ENCODE measurements around the gene PKM.
"Not testable (repeated sequence)": the region's sequence is repeated elsewhere in the genome, so short reads cannot be mapped to it uniquely, and the experiment has no call there.

The PKM gene

GRCh38 chr15:72175186-72176044, 55.6 kb downstream of the PKM start:
- Histone ChIP-seq H3K36me3 (ENCODE audit: control insufficient read depth, insufficient read depth, low read length) (no peaks in the 10 kb centered on the region), H3K27me3 (ENCODE audit: control insufficient read depth, insufficient read depth, low read length) (no peaks in the 10 kb centered on the region), H3K4me1 (ENCODE audit: control insufficient read depth, insufficient read depth, low read length) (no peaks in the 10 kb centered on the region), H3K27ac (ENCODE audit: low read depth, low read length) (no peak overlapping the region), H3K9me3 (ENCODE audit: control insufficient read depth, insufficient read depth, low read depth, low read length) (no peaks in the 10 kb centered on the region), H3K9ac (ENCODE audit: low read length) (no peak overlapping the region), H3K4me3 (ENCODE audit: low read depth, low read length) (no peak overlapping the region)

- H3K27me3 ChIP-seq (ENCODE audit: control insufficient read depth, insufficient read depth, low read length) = no peaks in the 10 kb centered on the region
Observed at GRCh38 chr15:72174551-72175165, 56.3 kb downstream of the PKM start.

GRCh38 chr15:72173864-72174550, 57.0 kb downstream of the PKM start:
- H3K27me3 ChIP-seq (ENCODE audit: control insufficient read depth, insufficient read depth, low read length) = no peaks in the 10 kb centered on the region
- no peaks in the 10 kb centered on the region for H3K36me3 ChIP-seq (ENCODE audit: control insufficient read depth, insufficient read depth, low read length)
- no peak overlapping the region for H3K9ac ChIP-seq (ENCODE audit: low read length)
- 0 out of 2 replicates have a peak, but pooled peaks cover 4% of the 10 kb centered on the region for H3K4me1 ChIP-seq (ENCODE audit: control insufficient read depth, insufficient read depth, low read length)
- no peak overlapping the region for H3K4me3 ChIP-seq (ENCODE audit: low read depth, low read length)
- H3K27ac ChIP-seq (ENCODE audit: low read depth, low read length) = no peak overlapping the region
- no peaks in the 10 kb centered on the region for H3K9me3 ChIP-seq (ENCODE audit: control insufficient read depth, insufficient read depth, low read depth, low read length)

More at GRCh38 chr15:72174551-72175165, 56.3 kb downstream of the PKM start:
- Histone ChIP-seq H3K27ac (ENCODE audit: low read depth, low read length) (no peak overlapping the region), H3K4me3 (ENCODE audit: low read depth, low read length) (no peak overlapping the region), H3K9ac (ENCODE audit: low read length) (no peak overlapping the region), H3K36me3 (ENCODE audit: control insufficient read depth, insufficient read depth, low read length) (no peaks in the 10 kb centered on the region), H3K9me3 (ENCODE audit: control insufficient read depth, insufficient read depth, low read depth, low read length) (no peaks in the 10 kb centered on the region), H3K4me1 (ENCODE audit: control insufficient read depth, insufficient read depth, low read length) (no peaks in the 10 kb centered on the region)

DNA sequence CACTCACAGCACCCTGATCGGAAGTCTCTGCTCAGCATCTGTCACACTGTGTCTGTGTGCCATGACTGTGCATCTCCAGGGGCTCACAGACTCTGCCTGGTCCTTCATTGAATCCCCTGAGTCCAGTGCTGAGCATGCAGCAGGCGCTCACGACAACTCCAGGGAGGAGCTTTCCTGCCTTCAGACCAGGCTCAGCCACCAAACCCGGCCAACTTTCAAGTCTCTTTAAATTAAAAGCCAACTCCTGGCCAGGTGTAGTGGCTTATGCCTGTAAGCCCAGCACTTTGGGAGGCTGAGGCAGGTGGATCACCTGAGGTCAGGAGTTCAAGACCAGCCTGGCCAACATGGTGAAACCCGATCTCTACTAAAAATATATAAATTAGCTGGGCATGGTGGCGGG, 57.6 kb downstream of the PKM start:
- no peaks in the 10 kb centered on the region for H3K9me3 ChIP-seq (ENCODE audit: control insufficient read depth, insufficient read depth, low read depth, low read length)
- H3K9ac ChIP-seq (ENCODE audit: low read length) = no peak overlapping the region
- H3K4me3 ChIP-seq (ENCODE audit: low read depth, low read length) = no peak overlapping the region
- H3K27me3 ChIP-seq (ENCODE audit: control insufficient read depth, insufficient read depth, low read length) = no peaks in the 10 kb centered on the region
- no peaks in the 10 kb centered on the region for H3K36me3 ChIP-seq (ENCODE audit: control insufficient read depth, insufficient read depth, low read length)
- no peak overlapping the region for H3K27ac ChIP-seq (ENCODE audit: low read depth, low read length)
- H3K4me1 ChIP-seq (ENCODE audit: control insufficient read depth, insufficient read depth, low read length) = peaks cover 8% of the 10 kb centered on the region; the same call in 1 of the 2 replicates

GRCh38 chr15:72172796-72173195, 58.2 kb downstream of the PKM start:
- no peaks in the 10 kb centered on the region for H3K9me3 ChIP-seq (ENCODE audit: control insufficient read depth, insufficient read depth, low read depth, low read length)
- H3K9ac ChIP-seq (ENCODE audit: low read length) = no peak overlapping the region
- no peaks in the 10 kb centered on the region for H3K36me3 ChIP-seq (ENCODE audit: control insufficient read depth, insufficient read depth, low read length)
- H3K4me3 ChIP-seq (ENCODE audit: low read depth, low read length) = no peak overlapping the region
- H3K4me1 ChIP-seq (ENCODE audit: control insufficient read depth, insufficient read depth, low read length) = peaks cover 14% of the 10 kb centered on the region; the same call in 1 of the 2 replicates
- H3K27ac ChIP-seq (ENCODE audit: low read depth, low read length) = no peak overlapping the region
- no peaks in the 10 kb centered on the region for H3K27me3 ChIP-seq (ENCODE audit: control insufficient read depth, insufficient read depth, low read length)

DNA sequence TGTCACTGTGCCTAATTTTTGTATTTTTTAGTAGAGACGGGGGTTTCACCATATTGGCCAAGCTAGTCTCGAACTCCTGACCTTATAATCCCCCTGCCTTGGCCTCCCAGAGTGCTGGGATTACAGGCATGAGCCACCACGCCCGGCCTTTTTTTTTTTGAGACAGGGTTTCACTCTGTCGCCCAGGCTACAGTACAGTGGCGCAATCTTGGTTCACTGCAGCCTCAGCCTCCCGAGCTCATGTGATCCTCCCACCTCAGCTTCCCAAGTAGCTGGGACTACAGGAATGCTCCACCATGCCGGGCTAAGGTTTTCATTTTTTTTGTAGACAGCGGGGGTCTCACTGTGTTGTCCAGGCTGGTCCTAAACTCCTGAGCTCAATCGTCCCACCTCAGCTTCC, 59.0 kb downstream of the PKM start:
- peaks cover 14% of the 10 kb centered on the region; the same call in 1 of the 2 replicates for H3K4me1 ChIP-seq (ENCODE audit: control insufficient read depth, insufficient read depth, low read length)
- H3K36me3 ChIP-seq (ENCODE audit: control insufficient read depth, insufficient read depth, low read length); H3K27me3 ChIP-seq (ENCODE audit: control insufficient read depth, insufficient read depth, low read length); H3K4me3 ChIP-seq (ENCODE audit: low read depth, low read length); H3K9me3 ChIP-seq (ENCODE audit: control insufficient read depth, insufficient read depth, low read depth, low read length); H3K9ac ChIP-seq (ENCODE audit: low read length); H3K27ac ChIP-seq (ENCODE audit: low read depth, low read length): not testable (repeated sequence)

- Histone ChIP-seq H3K4me1 (ENCODE audit: control insufficient read depth, insufficient read depth, low read length) (peaks cover 14% of the 10 kb centered on the region; the same call in 1 of the 2 replicates), H3K27ac (ENCODE audit: low read depth, low read length) (no peak overlapping the region)
Observed at GRCh38 chr15:72170691-72171090, 60.3 kb downstream of the PKM start.

DNA sequence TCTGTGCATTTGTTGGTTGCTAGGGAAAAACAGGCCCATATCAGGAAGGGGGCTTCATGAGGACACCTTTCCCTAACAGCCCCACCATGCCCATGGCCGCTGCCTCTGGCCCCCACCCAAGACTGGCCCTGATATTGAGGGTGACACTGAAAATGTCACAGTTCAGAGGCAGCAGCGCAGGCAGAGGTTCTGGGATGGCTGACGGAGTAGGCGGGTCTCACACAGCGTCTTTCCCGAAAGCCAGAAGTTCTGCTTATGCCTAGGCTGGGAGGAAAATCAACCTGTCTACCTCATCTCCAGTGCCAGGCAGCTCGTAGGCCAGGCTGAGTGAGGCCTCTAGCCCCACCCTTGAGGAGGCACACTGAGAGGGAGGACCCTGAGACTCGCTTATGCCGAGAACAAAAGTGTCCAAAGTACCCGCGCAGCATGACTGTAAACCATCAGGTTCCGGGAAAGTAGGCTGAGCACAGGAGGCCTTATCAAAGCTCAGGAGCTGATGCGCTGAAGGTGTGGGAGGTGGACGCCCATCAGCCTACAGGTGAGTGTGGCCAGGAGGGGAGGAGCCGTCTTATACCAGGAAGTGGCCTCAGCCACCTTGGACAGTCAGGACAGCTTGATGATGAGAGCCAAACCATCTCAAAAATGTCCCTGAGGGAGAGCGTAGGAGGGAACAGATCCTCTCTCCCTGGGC, 60.9 kb downstream of the PKM start:
- H3K27ac ChIP-seq (ENCODE audit: low read depth, low read length) = no peak overlapping the region
- H3K27me3 ChIP-seq (ENCODE audit: control insufficient read depth, insufficient read depth, low read length) = no peaks in the 10 kb centered on the region
- no peak overlapping the region for H3K9ac ChIP-seq (ENCODE audit: low read length)
- H3K9me3 ChIP-seq (ENCODE audit: control insufficient read depth, insufficient read depth, low read depth, low read length) = no peaks in the 10 kb centered on the region
- H3K4me1 ChIP-seq (ENCODE audit: control insufficient read depth, insufficient read depth, low read length) = peaks cover 14% of the 10 kb centered on the region; the same call in 1 of the 2 replicates
- no peak overlapping the region for H3K4me3 ChIP-seq (ENCODE audit: low read depth, low read length)
- H3K36me3 ChIP-seq (ENCODE audit: control insufficient read depth, insufficient read depth, low read length) = no peaks in the 10 kb centered on the region

More at GRCh38 chr15:72170691-72171090, 60.3 kb downstream of the PKM start:
- Histone ChIP-seq H3K36me3 (ENCODE audit: control insufficient read depth, insufficient read depth, low read length) (no peaks in the 10 kb centered on the region), H3K27me3 (ENCODE audit: control insufficient read depth, insufficient read depth, low read length) (no peaks in the 10 kb centered on the region), H3K4me3 (ENCODE audit: low read depth, low read length) (no peak overlapping the region), H3K9me3 (ENCODE audit: control insufficient read depth, insufficient read depth, low read depth, low read length) (no peaks in the 10 kb centered on the region), H3K9ac (ENCODE audit: low read length) (no peak overlapping the region)

DNA sequence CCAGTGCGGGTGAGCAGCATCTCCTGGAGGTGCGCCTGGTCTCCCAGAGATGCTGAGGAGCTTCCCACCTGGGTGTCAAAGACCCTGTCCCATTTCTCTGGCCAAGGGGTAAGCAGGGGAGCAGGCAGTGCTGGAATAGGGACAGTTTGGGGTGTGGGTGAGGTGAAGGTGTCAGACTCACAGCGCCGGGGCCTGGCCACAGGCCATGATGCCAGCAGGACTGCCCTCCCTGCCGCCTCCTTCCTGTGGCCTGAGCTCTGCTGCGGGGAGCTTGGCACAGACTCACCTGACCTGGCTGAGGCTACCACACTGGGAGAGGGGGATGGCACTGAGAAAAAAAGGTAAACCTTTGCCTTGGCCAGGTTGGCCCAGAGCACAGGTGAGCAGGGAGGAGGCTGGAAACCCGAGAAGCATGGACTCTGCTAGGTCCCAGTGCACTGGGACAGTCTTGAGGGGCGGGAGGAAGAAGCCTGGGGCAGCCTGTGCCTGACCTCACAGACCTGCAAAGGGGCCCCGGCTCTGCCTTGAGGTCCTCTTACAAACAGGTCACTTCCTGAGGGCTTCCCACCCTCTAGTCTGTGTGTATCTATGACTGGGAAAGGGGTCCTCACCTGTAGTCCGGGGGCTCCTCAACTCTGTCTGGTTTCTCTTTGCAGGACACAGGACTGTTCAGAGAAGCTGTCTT, 61.6 kb downstream of the PKM start:
- Histone ChIP-seq H3K36me3 (ENCODE audit: control insufficient read depth, insufficient read depth, low read length) (no peaks in the 10 kb centered on the region), H3K4me1 (ENCODE audit: control insufficient read depth, insufficient read depth, low read length) (peaks cover 14% of the 10 kb centered on the region; the same call in 1 of the 2 replicates), H3K9ac (ENCODE audit: low read length) (no peak overlapping the region), H3K27ac (ENCODE audit: low read depth, low read length) (no peak overlapping the region), H3K9me3 (ENCODE audit: control insufficient read depth, insufficient read depth, low read depth, low read length) (no peaks in the 10 kb centered on the region), H3K27me3 (ENCODE audit: control insufficient read depth, insufficient read depth, low read length) (no peaks in the 10 kb centered on the region), H3K4me3 (ENCODE audit: low read depth, low read length) (no peak overlapping the region)

- H3K9ac ChIP-seq (ENCODE audit: low read length) = no peak overlapping the region
- no peaks in the 10 kb centered on the region for H3K36me3 ChIP-seq (ENCODE audit: control insufficient read depth, insufficient read depth, low read length)
- H3K4me1 ChIP-seq (ENCODE audit: control insufficient read depth, insufficient read depth, low read length) = peaks cover 14% of the 10 kb centered on the region; the same call in 1 of the 2 replicates
- no peaks in the 10 kb centered on the region for H3K27me3 ChIP-seq (ENCODE audit: control insufficient read depth, insufficient read depth, low read length)
- H3K9me3 ChIP-seq (ENCODE audit: control insufficient read depth, insufficient read depth, low read depth, low read length) = no peaks in the 10 kb centered on the region
- no peak overlapping the region for H3K27ac ChIP-seq (ENCODE audit: low read depth, low read length)
- H3K4me3 ChIP-seq (ENCODE audit: low read depth, low read length) = no peak overlapping the region
Observed at GRCh38 chr15:72168808-72169190, 62.2 kb downstream of the PKM start.

Data from HUES6 (cell line).